ENCODE results near the gene PBRM1. TPM values are rescaled to one million over a fixed set of nuclear protein-coding genes. Genes with fewer than 3 reads are reported as not detected.

Gene PBRM1
- total and polyA plus RNA-seq, 2 of the 13 experiments (the other 11 are each of a cell fraction or from before 2014, with no cell fraction given): 10.9 to 33.2 TPM

DNA sequence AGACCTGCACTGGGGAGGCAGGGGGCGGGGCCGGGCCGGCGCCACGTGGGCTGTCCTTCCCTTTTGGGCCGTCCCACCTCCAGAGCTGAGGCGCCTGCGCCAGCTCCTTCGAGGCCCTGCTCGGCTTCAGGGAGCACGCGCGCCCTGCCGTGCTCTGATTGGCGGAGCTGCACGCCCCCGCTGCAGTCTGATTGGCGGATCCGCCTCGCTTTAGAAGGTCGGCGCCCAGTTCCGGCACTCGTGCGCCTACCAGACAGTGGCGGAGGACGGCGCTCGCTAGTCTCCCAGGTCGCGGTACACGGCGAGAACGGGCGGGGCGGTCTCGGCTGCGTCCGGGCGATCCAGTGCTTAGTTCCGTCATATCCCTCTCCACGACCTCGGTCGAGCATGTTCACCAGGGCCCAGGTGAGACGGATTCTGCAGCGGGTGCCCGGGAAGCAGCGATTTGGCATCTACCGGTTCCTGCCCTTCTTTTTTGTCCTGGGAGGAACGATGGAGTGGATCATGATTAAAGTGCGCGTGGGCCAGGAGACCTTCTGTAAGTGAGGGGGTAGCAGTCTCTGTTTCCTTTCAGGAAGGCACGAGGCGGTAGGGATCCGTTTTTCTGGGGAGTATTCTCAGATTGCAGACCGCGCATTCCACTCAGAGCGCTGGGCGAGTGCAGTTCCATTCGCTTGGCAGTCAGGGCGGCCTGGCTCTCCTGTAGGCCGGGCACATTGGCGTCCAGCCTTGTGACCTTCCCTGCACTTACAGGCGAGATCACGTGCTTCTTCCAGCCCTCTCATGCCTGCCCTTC is 149.1 kb downstream of the PBRM1 start, which contains the start of gene UQCC5 (continued):
- TF ChIP-seq, protein P1, sequence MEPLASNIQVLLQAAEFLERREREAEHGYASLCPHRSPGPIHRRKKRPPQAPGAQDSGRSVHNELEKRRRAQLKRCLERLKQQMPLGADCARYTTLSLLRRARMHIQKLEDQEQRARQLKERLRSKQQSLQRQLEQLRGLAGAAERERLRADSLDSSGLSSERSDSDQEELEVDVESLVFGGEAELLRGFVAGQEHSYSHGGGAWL (CRISPR knock-in tag; IDR thresholded peaks at IDR 0.05): peak; percentile 85
- TF ChIP-seq, protein P2, sequence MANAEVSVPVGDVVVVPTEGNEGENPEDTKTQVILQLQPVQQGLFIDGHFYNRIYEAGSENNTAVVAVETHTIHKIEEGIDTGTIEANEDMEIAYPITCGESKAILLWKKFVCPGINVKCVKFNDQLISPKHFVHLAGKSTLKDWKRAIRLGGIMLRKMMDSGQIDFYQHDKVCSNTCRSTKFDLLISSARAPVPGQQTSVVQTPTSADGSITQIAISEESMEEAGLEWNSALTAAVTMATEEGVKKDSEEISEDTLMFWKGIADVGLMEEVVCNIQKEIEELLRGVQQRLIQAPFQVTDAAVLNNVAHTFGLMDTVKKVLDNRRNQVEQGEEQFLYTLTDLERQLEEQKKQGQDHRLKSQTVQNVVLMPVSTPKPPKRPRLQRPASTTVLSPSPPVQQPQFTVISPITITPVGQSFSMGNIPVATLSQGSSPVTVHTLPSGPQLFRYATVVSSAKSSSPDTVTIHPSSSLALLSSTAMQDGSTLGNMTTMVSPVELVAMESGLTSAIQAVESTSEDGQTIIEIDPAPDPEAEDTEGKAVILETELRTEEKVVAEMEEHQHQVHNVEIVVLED (CRISPR knock-in tag; IDR thresholded peaks at IDR 0.05; ENCODE audit: borderline replicate concordance): peak; percentile 79
- no peak for TF ChIP-seq MAFF (IDR thresholded peaks at IDR 0.05; ENCODE audit: low read depth, low read length)
- TF ChIP-seq, protein P3, sequence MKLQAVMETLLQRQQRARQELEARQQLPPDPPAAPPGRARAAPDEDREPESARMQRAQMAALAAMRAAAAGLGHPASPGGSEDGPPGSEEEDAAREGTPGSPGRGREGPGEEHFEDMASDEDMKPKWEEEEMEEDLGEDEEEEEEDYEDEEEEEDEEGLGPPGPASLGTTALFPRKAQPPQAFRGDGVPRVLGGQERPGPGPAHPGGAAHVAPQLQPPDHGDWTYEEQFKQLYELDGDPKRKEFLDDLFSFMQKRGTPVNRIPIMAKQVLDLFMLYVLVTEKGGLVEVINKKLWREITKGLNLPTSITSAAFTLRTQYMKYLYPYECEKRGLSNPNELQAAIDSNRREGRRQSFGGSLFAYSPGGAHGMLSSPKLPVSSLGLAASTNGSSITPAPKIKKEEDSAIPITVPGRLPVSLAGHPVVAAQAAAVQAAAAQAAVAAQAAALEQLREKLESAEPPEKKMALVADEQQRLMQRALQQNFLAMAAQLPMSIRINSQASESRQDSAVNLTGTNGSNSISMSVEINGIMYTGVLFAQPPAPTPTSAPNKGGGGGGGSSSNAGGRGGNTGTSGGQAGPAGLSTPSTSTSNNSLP (IDR thresholded peaks at IDR 0.05; ENCODE audit: low read depth, low read length): no peak
- TF ChIP-seq SIN3A (IDR thresholded peaks at IDR 0.05; ENCODE audit: borderline replicate concordance, low read depth, low read length): peak; percentile 88
- peak; percentile 72; the same call in 1 of the 2 replicates for TF ChIP-seq MTA1 (CRISPR knock-in tag; IDR thresholded peaks at IDR 0.05; ENCODE audit: borderline replicate concordance)
- TF ChIP-seq ZNF709 (CRISPR knock-in tag; IDR thresholded peaks at IDR 0.05): peak; percentile 99
- TF ChIP-seq, protein P4, sequence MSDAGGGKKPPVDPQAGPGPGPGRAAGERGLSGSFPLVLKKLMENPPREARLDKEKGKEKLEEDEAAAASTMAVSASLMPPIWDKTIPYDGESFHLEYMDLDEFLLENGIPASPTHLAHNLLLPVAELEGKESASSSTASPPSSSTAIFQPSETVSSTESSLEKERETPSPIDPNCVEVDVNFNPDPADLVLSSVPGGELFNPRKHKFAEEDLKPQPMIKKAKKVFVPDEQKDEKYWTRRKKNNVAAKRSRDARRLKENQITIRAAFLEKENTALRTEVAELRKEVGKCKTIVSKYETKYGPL (CRISPR knock-in tag; IDR thresholded peaks at IDR 0.05): 0 out of 2 replicates have a peak, but pooled peaks have one; percentile 20
- peak; percentile 84 for TF ChIP-seq MEF2D (CRISPR knock-in tag; IDR thresholded peaks at IDR 0.05)
- peak; percentile 88 for TF ChIP-seq HNRNPLL (IDR thresholded peaks at IDR 0.05; ENCODE audit: low read depth, low read length, poor library complexity, severe bottlenecking)
- 0 out of 2 replicates have a peak, but pooled peaks have one; percentile 73 for TF ChIP-seq ZNF441 (CRISPR knock-in tag; IDR thresholded peaks at IDR 0.05; ENCODE audit: borderline replicate concordance)
- peak; percentile 60; the same call in 1 of the 2 replicates for TF ChIP-seq ZBTB38 (CRISPR knock-in tag; IDR thresholded peaks at IDR 0.05)
- TF ChIP-seq, protein P5, sequence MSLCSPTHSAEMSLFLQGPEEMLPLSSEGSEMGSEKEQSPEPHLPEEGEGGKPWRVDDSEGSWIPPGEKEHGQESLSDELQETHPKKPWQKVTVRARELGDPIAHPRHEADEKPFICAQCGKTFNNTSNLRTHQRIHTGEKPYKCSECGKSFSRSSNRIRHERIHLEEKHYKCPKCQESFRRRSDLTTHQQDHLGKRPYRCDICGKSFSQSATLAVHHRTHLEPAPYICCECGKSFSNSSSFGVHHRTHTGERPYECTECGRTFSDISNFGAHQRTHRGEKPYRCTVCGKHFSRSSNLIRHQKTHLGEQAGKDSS (CRISPR knock-in tag; IDR thresholded peaks at IDR 0.05; ENCODE audit: borderline replicate concordance, low read depth): peak; percentile 39; the same call in 1 of the 2 replicates
- TF ChIP-seq NCOA1 (CRISPR knock-in tag; IDR thresholded peaks at IDR 0.05): no peak
- TF ChIP-seq, protein P6, sequence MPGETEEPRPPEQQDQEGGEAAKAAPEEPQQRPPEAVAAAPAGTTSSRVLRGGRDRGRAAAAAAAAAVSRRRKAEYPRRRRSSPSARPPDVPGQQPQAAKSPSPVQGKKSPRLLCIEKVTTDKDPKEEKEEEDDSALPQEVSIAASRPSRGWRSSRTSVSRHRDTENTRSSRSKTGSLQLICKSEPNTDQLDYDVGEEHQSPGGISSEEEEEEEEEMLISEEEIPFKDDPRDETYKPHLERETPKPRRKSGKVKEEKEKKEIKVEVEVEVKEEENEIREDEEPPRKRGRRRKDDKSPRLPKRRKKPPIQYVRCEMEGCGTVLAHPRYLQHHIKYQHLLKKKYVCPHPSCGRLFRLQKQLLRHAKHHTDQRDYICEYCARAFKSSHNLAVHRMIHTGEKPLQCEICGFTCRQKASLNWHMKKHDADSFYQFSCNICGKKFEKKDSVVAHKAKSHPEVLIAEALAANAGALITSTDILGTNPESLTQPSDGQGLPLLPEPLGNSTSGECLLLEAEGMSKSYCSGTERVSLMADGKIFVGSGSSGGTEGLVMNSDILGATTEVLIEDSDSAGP (CRISPR knock-in tag; IDR thresholded peaks at IDR 0.05; ENCODE audit: borderline replicate concordance): peak; percentile 84
- TF ChIP-seq NFE2L2 (IDR thresholded peaks at IDR 0.05; ENCODE audit: low read length): no peak
- TF ChIP-seq SATB2 (CRISPR knock-in tag; IDR thresholded peaks at IDR 0.05): peak; percentile 63; the same call in 1 of the 2 replicates
- TF ChIP-seq RXRB (CRISPR knock-in tag; IDR thresholded peaks at IDR 0.05; ENCODE audit: borderline replicate concordance): peak; percentile 70; the same call in 1 of the 2 replicates
- peak; percentile 68; the same call in 1 of the 2 replicates for TF ChIP-seq TRAFD1 (CRISPR knock-in tag; IDR thresholded peaks at IDR 0.05; ENCODE audit: borderline replicate concordance)
